GM19035 (cell line): ENCODE measurements around the gene LRRC4C.
"Not testable (repeated sequence)": the region's sequence is repeated elsewhere in the genome, so short reads cannot be mapped to it uniquely, and the experiment has no call there.

Experiments
- ATAC-seq: cut with Tn5 transposase; IDR thresholded peaks from one replicate; pipeline ENCODE4 v1.9.1; 2021; ENCODE audit not compliant: unreplicated experiment

Gene LRRC4C

DNA sequence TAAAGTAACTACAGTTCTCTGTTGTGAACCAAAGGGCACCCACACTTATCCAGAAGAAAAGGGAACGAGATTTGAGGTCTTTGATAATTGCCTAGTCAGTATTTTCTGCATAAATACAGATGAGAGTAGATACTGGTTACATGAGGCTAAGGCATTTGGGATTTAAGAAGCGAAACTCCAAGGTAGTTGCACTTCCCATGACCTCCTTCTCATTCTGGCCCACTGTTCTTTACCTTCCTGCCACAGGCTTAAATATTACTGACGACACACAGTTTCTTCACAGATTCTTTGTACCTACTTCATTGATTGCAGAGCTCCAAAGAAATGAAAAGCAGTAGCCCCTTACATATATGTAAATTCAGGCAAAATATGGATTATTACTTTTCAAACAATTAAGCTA is 915.3 kb downstream of the LRRC4C start:
- no peak for ATAC-seq

DNA sequence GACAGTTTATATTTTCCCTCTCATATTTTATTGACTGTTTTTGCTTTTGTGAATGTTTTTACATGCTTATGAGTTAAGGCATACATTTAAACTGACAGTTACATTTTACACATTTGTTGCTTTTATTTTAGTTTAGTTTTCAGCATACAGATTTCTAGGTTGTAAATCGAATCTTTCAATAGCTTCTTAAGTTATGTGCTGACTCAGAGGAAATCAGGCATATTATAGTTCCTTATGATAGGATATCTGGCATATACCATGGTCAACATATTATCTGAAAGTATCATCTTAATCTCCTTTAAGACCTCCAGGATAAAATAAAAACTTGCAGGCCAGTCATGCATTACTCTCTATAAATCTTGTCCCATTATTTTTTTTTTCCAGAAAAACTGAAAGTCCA is 916.6 kb downstream of the LRRC4C start:
- ATAC-seq = no peak

DNA sequence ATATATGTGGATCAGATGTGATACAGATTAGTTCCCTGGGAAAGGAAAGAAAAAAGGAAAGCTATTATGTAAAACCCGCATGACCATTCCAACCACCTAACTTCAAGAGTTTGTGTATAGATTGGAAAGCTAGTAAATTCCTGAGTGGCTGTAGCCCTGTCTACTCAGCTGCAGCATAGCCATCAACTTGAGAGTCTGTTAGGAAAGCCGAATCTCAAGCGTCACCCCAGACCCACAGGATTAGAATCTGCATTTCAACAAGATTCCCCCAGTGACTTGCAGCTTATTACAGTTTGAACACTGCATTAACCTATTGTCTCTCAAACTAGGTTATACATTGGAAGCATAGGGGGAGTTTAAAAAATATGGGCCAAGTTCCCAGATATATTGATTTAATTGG is 921.7 kb downstream of the LRRC4C start:
- no peak for ATAC-seq

DNA sequence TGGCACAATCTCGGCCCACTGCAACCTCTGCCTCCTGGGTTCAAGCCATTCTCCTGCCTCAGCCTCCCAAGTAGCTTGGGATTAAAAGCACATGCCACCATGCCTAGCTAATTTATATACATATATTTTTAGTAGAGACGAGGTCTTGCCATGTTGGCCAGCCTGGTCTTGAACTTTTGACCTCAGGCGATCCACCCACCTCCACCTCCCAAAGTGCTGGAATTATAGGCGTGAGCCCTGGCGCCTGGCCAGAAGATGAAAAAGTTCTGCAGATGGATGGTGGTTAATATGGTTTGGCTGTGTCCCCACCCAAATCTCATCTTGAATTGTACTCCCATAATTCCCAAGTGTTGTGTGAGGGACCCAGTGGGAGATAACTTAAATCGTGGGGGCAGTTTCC is 937.4 kb downstream of the LRRC4C start:
- ATAC-seq = not testable (repeated sequence)

DNA sequence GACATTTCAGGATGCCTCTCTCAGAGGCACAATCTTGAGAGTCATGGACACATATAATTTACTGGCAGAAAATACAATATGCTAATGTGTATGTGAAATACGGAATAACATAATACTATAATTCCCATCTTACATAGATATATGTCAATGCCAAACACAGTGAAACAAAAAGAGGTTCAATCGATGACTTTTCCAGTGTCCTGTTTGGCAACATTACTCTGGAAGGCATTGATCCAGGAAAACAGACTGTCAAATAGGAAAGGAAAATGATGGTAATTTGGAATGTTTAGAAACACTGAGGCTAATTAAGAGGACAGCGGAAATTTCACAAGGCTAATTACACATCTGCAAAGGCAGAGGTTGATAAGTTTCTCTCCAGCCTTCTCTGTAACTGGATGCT is 942.3 kb downstream of the LRRC4C start:
- ATAC-seq = no peak

DNA sequence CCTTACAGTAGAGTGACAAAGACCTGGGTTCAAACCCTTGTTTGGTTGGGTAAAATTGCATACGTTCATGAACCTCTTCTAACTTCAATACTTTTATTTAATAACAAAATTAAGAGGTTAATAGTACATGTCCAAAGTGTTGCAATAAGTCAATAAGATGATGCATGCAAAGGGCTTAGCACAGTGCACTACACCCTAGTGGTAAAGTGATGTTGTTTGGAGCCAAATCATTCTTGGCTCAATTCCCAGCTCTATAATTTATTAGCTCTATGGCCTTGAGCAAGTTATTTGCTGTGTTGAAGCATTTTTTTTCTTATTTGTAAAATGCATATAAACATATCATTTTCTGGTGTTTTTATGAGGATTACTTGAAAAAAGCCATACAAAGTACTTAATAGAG is 945.3 kb downstream of the LRRC4C start:
- ATAC-seq = no peak

DNA sequence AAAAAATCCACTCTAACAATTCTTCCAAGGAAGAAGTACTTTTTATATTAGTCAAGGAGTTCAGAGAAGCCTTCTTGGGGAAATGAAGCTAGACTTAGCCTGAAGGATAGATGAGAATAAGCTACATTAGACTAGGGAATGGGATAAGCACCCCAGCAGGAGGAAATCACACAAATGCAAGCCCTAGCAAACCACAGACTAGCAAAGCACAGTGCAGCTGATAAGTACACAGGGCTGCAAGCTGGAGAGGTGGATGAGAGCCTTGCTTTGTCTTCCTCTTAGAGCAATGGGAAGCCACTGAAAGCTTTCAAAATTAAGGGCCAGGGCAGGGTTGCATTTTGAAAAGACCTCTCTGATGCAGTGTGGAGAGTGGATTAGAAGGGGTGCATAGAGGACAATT is 946.2 kb downstream of the LRRC4C start:
- ATAC-seq = no peak

DNA sequence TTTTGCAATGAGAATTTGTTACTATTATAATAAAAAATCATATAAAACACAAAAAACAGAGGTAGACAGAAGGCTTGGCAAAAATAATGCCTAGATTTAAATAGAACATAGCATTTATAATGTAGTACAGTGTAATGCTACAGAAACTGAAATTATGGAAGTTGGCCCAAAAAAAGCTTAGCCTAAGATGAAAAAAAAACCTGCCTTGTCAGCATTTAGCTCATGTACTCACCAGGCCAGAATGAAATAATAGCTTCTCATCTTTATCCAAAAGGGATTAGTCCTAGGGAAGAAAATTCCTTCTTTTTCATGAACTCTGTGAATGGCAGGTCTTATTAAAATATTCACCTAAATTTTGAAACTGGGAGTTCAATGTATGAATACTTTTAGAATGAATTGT is 951.1 kb downstream of the LRRC4C start:
- ATAC-seq = no peak

DNA sequence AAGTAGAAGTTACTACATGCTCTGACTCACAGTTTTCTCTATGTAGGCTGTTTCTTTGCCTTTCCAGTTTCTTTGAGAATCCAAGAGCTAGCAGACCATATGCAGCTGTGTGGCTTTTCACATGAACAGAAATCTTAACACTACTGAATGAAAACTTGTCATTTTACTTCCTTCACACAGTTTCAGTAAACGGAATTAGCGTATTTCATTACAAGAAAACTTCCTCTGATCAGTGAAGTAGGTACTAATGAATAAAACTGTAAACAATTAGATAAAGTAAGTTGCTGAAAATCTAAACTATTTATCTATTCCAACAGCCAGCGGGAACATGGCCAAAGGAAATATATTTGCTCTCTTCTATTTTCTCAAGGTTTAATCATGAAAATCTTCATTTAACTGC is 953.2 kb downstream of the LRRC4C start:
- no peak for ATAC-seq

DNA sequence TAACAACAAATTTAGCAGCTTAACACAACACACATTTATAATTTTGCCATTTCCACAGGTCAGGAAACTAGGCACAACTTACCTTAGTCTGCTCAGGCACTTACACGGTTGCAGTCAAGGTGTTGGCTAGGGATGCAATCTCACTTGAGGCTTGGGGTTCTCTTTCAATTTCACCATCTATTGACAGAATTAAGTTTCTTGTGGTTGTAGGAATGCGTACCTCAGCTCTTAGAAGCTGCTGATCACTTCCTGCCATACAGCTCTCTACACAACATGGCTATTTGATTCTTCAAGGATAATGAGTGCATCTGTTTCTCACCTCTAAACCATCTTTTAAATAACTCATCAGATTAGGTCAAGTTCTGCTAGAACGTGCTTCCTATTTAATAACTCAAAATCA is 968.1 kb downstream of the LRRC4C start:
- ATAC-seq = no peak

DNA sequence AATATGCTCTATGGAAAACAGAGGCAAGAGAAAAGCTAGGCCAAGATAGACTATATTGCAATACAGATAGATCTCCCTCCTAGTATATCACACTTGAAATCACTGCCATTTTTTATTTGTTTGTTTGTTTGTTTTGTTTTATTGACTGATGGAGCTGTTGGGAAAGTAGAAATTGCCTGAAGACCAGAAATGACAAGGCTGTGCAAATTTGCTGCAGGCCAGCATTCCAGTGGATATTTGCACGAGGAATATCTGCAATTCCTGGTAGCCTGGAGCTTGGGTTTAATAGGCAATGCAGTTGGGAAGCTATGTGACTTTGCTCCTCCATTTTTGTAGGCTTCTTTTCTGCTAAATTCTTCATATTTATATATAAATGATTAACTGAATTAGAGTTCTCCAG is 991.7 kb downstream of the LRRC4C start:
- ATAC-seq = no peak

DNA sequence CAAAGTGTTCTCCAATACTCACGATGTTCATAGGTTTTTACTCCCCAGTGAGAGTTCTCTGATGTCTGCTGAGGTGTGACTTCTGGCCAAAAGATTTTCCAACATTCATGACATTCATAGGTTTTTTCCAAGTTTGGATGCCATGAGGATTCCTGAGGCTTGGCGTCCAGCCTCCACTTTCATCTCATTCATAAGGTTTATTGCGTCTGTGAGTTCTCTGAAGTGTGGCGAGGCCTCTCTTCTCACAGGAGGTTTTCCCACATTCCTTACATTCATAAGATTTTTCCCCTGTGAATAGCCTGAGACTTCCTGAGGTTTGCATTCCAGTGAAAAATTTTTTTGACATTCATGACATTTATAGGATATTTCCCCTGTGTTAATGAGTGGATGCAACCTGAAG is 1014.1 kb downstream of the LRRC4C start:
- no peak for ATAC-seq

DNA sequence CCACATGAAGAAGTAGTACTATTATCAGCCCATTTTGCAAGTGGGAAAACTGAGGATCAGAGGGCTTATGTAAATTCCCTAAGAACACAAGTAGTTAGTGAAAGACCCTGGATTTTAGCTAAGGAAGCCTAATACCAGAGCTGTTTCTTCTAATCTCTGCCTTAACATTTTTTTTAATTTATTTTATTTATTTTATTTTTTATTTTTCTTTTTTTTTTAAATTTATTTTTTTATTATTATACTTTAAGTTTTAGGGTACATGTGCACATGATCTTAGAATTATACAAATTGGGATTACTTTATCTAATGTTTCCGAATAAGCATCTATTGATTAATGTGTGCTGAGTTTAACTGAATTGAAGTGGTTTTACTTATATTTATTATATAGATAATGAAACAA is 1015.3 kb downstream of the LRRC4C start:
- ATAC-seq = no peak

DNA sequence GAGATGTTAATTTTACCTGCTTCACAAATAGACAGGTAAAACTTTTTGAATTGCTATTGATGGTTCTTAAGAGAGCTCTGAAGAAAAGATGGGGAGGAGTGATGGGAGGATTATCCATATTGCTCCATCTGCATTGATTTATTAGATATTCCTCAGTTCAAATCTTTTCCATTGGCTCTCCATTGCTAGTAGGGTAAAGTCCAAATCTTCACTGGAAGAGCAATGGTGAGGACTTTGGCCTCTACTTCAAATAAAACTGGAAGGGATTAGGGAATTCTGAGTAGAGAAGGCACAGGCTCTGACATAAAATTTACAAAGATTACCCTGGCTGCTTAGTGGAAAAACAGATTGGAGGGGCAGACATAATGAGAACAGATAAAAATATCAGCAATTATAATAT is 1024.1 kb downstream of the LRRC4C start:
- ATAC-seq = no peak

DNA sequence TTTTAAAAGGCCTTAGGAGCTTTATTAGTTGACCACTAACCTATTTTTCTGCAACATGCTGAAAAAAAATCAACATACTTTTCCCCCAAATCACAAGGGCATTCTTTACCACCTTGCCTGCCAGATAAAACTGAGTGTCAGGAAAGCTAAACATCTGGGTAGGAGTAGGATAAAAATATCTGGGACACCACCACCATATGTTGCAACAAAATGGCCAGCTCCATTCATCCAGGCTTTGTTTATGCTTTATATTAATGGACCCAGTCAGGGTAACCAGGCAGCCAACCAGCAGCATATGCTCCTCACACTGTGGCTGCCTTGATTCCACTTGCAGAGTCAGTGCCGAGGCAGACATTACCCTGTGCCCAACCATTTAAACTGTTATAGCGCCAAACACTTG is 1024.5 kb downstream of the LRRC4C start:
- no peak for ATAC-seq

DNA sequence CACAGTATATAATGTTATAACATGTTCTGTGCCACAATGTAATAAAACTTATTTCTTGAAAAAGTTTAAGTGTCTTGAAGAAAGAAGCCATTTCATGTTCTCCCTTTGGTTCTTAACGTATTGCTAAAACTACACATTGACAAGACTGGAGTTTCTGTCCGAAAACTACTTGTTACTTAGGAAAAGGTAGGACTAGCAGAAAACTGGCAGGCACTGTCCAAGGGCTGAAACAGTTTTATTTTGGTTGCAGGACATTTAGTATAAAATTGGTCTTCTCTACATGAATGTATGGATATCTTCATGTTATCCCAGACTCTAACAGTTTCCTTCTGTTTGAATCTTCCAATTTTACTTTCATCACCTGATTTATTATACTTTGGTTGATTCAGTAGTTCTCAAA is 1027.1 kb downstream of the LRRC4C start:
- no peak for ATAC-seq

DNA sequence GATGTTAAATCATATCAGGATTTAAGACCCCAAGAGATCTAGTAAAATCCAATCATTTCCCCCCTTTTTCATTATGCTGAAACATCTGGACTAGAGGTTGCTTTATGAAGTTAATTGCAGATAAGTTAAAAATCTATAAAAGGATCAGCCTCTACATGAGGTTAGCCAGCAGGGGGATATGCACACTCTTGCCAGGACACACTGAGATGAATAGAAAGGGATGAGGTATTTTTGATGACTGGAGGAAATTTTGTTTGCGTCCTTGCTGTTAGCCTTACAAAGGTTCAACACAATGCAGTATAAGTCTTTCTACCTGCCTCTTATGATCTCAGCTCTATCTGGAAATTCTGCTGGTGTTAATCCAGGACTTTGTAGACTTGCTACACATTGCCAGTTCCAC is 1034.3 kb downstream of the LRRC4C start:
- no peak for ATAC-seq

DNA sequence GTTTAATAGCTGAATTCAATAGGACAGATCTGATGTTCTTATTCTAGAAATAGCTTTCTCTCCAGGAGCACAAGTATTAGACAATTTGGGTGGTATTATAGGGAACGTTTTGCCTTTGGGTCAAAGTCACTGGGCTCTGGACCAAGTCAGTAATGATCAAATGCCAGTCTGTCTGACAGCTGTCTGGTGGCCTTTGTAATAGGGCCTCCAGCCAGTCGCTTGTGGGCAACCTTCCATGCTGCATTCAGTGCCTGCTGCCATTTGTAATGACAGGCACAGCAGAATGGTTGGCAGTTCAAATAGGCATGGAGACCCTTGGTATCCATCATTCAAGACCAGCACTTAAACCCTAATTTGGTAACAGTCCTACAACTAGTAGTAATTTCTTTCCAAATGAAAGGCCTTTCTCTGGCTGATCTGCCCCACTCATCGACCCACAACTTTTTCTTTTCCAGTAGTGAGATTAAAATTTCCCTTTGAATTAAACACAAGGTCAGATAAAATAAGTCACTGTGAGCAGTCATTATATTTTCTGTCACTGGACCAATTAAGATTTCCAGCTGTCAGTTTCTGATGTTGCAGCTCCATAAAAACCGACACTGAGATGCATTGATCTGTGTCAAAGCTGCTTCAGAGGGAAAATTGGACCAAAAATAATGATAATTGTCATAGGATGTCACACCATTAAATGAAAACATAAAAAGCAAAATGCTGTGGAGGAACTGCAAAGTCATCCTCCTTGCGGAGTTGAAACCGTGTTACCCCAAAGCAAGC is 1038.1 kb downstream of the LRRC4C start:
- ATAC-seq = no peak

DNA sequence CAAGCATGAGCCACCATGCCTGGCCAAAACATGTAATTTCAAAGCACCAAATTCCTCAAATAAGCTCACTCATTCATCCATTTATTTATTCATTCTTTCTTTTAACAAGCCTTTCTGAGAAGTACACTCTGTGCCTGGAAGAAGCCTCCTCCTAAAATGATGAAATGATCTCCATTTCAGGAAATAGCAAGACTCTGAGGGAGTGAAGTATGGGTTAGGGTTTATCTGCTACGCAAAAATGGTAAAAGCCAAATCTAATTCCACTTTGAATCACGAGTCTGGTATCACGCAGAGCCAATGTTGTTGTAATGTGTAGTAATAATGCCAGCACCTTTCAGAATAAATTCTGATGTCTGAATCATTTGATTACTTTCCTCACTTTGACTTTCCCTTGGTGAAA is 1041.8 kb downstream of the LRRC4C start:
- no peak for ATAC-seq

DNA sequence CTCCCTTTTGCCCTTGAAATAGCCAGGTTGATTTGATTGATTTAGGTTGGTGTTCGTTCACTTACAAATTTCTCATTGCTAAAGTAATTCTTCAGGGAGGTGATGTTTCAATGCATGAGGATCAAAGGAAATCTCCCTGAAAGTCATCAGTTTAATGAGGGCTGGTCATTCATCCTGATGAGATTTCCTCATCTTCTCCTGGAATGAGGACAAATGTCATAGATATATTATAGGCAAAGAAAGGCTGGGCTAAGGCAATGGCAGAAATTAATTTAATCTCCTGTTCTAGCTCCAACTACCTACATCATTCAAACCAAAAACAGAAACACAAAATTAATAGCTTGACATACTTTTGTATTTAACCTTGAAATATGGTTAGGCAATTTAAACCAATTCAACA is 1052.1 kb downstream of the LRRC4C start:
- no peak for ATAC-seq

DNA sequence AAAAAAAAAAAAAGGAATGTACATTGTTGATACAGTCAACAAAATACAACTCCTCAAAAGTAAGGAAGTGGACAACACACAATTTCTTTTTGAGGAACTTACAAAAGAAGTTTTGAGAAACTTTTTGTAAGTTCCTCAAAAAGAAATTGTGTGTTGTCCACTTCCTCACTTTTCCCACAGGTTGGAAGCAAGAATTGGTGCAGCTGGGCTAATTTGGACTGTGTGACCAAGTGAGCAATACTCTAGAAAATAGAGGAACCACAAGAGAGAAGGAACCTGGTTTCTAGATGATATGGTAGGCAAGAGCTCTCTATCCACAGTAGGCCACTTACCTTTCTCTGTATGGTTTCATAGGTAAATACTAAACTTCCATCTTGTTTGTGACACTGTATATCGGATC is 1053.8 kb downstream of the LRRC4C start:
- no peak for ATAC-seq

DNA sequence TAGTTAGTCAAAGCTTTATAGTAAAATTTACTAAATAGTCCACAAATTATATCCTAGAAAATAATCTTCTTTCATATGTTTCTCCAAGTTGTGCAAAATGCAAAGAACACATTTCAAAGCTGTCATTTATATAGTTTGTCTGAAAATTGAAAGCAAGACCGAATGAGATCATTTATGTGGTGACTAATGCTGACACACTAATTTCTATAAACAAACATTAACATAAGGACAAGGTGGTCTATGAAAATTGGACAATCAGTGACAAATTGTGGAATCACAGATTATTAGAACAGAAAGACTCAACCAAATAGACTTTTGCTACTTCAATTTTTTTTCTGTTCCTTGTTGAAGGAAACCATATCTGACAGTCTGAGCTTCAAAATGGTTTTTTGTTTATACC is 1056.1 kb downstream of the LRRC4C start:
- no peak for ATAC-seq

DNA sequence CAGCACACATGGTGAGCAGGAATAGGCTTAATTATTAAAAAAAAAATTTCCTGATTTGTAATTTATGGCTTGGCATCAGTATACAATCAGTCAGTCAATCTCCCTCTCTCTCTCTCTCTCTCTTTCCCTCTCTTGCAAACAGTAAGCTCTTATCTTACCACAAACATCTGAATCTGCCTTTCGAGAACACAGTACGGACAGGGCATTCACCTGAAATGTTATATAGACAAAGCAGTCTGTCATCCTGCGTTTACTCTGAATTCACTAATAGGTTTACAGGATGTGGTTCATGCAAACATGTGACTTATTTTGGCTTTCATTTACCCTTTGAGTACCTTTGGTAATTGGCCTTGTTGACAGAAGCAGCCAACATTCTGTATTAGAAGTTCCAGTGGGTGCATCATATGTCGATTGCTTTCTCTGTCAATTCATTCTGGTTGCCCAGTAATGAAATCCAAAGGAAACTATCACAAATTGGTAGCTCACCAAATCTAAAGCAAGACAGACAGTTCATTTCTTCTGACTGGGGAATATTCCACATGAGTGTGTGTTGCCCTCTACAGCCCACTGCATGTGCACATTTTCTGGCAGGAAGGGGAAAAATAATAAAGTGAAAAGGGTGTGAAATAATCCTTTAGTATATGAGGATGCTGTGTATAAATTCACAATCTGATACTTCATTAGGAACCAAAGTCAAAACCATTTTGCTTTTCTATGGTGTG is 1058.2 kb downstream of the LRRC4C start:
- no peak for ATAC-seq
